ENCODE measurements around the gene GFAP.
A peak's percentile ranks its signal among the peaks of the same experiment; 100 is the strongest.

Gene GFAP

GRCh38 chr17:44905006-44906000 is 10.0 kb downstream of the GFAP start:
- Histone ChIP-seq H3K23ac (ENCODE audit: low read depth, low read length, poor library complexity) (no peak overlapping the region), H3K4me3 (ENCODE audit: low read length in 2 of 2) (no peak overlapping the region), H3K4me2 (ENCODE audit: insufficient read depth, low read length, poor library complexity, severe bottlenecking) (no peak overlapping the region), H3K4ac (ENCODE audit: low read length) (no peak overlapping the region), H3K27ac (replicated peaks; ENCODE audit: low read length) (no peak overlapping the region), H2AFZ (ENCODE audit: low read length) (peak overlapping the region; percentile 49), H3K14ac (ENCODE audit: low read length) (no peak overlapping the region), H2BK5ac (ENCODE audit: low read length) (peak overlapping the region; percentile 1), H2BK120ac (ENCODE audit: low read depth, low read length) (no peak overlapping the region), H2BK12ac (ENCODE audit: low read length) (no peak overlapping the region), H3K9ac (ENCODE audit: low read depth, low read length, poor library complexity) (no peak overlapping the region), H3K9me3 (replicated peaks in 1 of 2; ENCODE audit: control insufficient read depth in 2 of 2, insufficient read depth in 1 of 2, low read depth in 1 of 2, low read length in 2 of 2) (no peaks in the 10 kb centered on the region), H4K8ac (ENCODE audit: low read depth, low read length) (no peak overlapping the region), H3K4me1 (ENCODE audit: control insufficient read depth in 2 of 2, insufficient read depth in 1 of 2, low read depth in 1 of 2, low read length in 2 of 2) (peaks cover 1 to 22% of the 10 kb centered on the region in 2 donors), H2AK5ac (ENCODE audit: low read depth, low read length) (no peak overlapping the region), H3K79me1 (ENCODE audit: low read depth, low read length) (no peaks in the 10 kb centered on the region), H4K91ac (ENCODE audit: low read depth, low read length, poor library complexity) (no peak overlapping the region), H3K27me3 (ENCODE audit: control insufficient read depth in 3 of 3, insufficient read depth in 3 of 3, low read depth in 1 of 3, low read length in 3 of 3) (peaks cover 0 to 2% (median 2%) of the 10 kb centered on the region in 3 experiments), H2BK15ac (ENCODE audit: low read length) (no peak overlapping the region), H3K36me3 (replicated peaks in 1 of 2; ENCODE audit: control insufficient read depth in 2 of 2, insufficient read depth in 2 of 2, low read length in 2 of 2) (peaks cover 0 to 2% of the 10 kb centered on the region in 2 donors), H3K18ac (ENCODE audit: low read length) (no peak overlapping the region)
- DNase-seq (ENCODE audit: low spot score): no peak
- WGBS, 2 donors (ENCODE audit: extremely low coverage in 2 of 2, insufficient read length in 2 of 2, insufficient replicate concordance in 1 of 2): no CpG with 5 or more reads among the region's 9 CpGs

- Histone ChIP-seq H3K23ac (ENCODE audit: low read depth, low read length, poor library complexity) (peak overlapping the region; percentile 18), H3K4ac (ENCODE audit: low read length) (no peak overlapping the region), H2AFZ (ENCODE audit: low read length) (no peak overlapping the region), H4K8ac (ENCODE audit: low read depth, low read length) (no peak overlapping the region), H3K18ac (ENCODE audit: low read length) (no peak overlapping the region), H3K36me3 (replicated peaks in 1 of 2; ENCODE audit: control insufficient read depth in 2 of 2, insufficient read depth in 2 of 2, low read length in 2 of 2) (peaks cover 0 to 2% of the 10 kb centered on the region in 2 donors), H2BK15ac (ENCODE audit: low read length) (no peak overlapping the region), H2BK5ac (ENCODE audit: low read length) (no peak overlapping the region), H3K14ac (ENCODE audit: low read length) (no peak overlapping the region), H2AK5ac (ENCODE audit: low read depth, low read length) (no peak overlapping the region), H3K4me2 (ENCODE audit: insufficient read depth, low read length, poor library complexity, severe bottlenecking) (no peak overlapping the region), H3K27me3 (ENCODE audit: control insufficient read depth in 3 of 3, insufficient read depth in 3 of 3, low read depth in 1 of 3, low read length in 3 of 3) (peaks cover 0 to 2% (median 0%) of the 10 kb centered on the region in 3 experiments), H3K4me1 (ENCODE audit: control insufficient read depth in 2 of 2, insufficient read depth in 1 of 2, low read depth in 1 of 2, low read length in 2 of 2) (peaks cover 1 to 17% of the 10 kb centered on the region in 2 donors), H2BK120ac (ENCODE audit: low read depth, low read length) (no peak overlapping the region), H3K4me3 (ENCODE audit: low read length in 2 of 2) (no peak overlapping the region), H3K27ac (replicated peaks; ENCODE audit: low read length) (no peak overlapping the region), H3K79me1 (ENCODE audit: low read depth, low read length) (no peaks in the 10 kb centered on the region), H4K91ac (ENCODE audit: low read depth, low read length, poor library complexity) (no peak overlapping the region), H2BK12ac (ENCODE audit: low read length) (no peak overlapping the region), H3K9ac (ENCODE audit: low read depth, low read length, poor library complexity) (peak overlapping the region; percentile 2), H3K9me3 (replicated peaks in 1 of 2; ENCODE audit: control insufficient read depth in 2 of 2, insufficient read depth in 1 of 2, low read depth in 1 of 2, low read length in 2 of 2) (no peaks in the 10 kb centered on the region)
- WGBS, 2 donors (ENCODE audit: extremely low coverage in 2 of 2, insufficient read length in 2 of 2, insufficient replicate concordance in 1 of 2): no CpG with 5 or more reads among the region's 35 CpGs
- DNase-seq (ENCODE audit: low spot score): no peak
Measured at GRCh38 chr17:44904001-44904984, 11.0 kb downstream of the GFAP start.

- Histone ChIP-seq H3K27ac (replicated peaks; ENCODE audit: low read length) (no peak overlapping the region), H3K9me3 (replicated peaks in 1 of 2; ENCODE audit: control insufficient read depth in 2 of 2, insufficient read depth in 1 of 2, low read depth in 1 of 2, low read length in 2 of 2) (no peaks in the 10 kb centered on the region), H3K23ac (ENCODE audit: low read depth, low read length, poor library complexity) (no peak overlapping the region), H3K18ac (ENCODE audit: low read length) (no peak overlapping the region), H2AK5ac (ENCODE audit: low read depth, low read length) (no peak overlapping the region), H2AFZ (ENCODE audit: low read length) (no peak overlapping the region), H3K4me2 (ENCODE audit: insufficient read depth, low read length, poor library complexity, severe bottlenecking) (no peak overlapping the region), H2BK5ac (ENCODE audit: low read length) (no peak overlapping the region), H4K8ac (ENCODE audit: low read depth, low read length) (no peak overlapping the region), H4K91ac (ENCODE audit: low read depth, low read length, poor library complexity) (no peak overlapping the region), H3K27me3 (ENCODE audit: control insufficient read depth in 3 of 3, insufficient read depth in 3 of 3, low read depth in 1 of 3, low read length in 3 of 3) (peaks cover 0 to 2% (median 0%) of the 10 kb centered on the region in 3 experiments), H3K4ac (ENCODE audit: low read length) (no peak overlapping the region), H2BK120ac (ENCODE audit: low read depth, low read length) (no peak overlapping the region), H3K14ac (ENCODE audit: low read length) (no peak overlapping the region), H3K36me3 (replicated peaks in 1 of 2; ENCODE audit: control insufficient read depth in 2 of 2, insufficient read depth in 2 of 2, low read length in 2 of 2) (peaks cover 0 to 2% of the 10 kb centered on the region in 2 donors), H3K4me3 (ENCODE audit: low read length in 2 of 2) (no peak overlapping the region), H3K4me1 (ENCODE audit: control insufficient read depth in 2 of 2, insufficient read depth in 1 of 2, low read depth in 1 of 2, low read length in 2 of 2) (peaks cover 1 to 17% of the 10 kb centered on the region in 2 donors), H2BK15ac (ENCODE audit: low read length) (no peak overlapping the region), H3K9ac (ENCODE audit: low read depth, low read length, poor library complexity) (no peak overlapping the region), H3K79me1 (ENCODE audit: low read depth, low read length) (peaks cover 5% of the 10 kb centered on the region), H2BK12ac (ENCODE audit: low read length) (no peak overlapping the region)
- no CpG with 5 or more reads among the region's 8 CpGs for WGBS, 2 donors (ENCODE audit: extremely low coverage in 2 of 2, insufficient read length in 2 of 2, insufficient replicate concordance in 1 of 2)
- DNase-seq (ENCODE audit: low spot score): no peak
Measured at GRCh38 chr17:44903012-44903685, 12.2 kb downstream of the GFAP start.
